Spleen (tissue), 11 donors: ENCODE results near the gene FMC1. TPM values are rescaled to one million over a fixed set of nuclear protein-coding genes. Genes with fewer than 3 reads are reported as not detected.
"Not testable (repeated sequence)": the region's sequence is repeated elsewhere in the genome, so short reads cannot be mapped to it uniquely, and the experiment has no call there.

Source experiments
- DNase-seq: peaks from one replicate; pipeline ENCODE4 v3.0.0-alpha.2; 2020
- H3K27ac ChIP-seq, 8 donors: fragments of 200-600 bp; sonication (generic) in 7 of 8; 1 replicate in 4 of 8; 2 replicates in 4 of 8; pipeline versions ENCODE4 v1.5.0 to v1.8.0; 2016 to 2021; ENCODE audit warnings: inconsistent platforms in 4 of 8, mild to moderate bottlenecking in 4 of 8, moderate library complexity in 1 of 8
- H3K27me3 ChIP-seq, 7 donors: fragments of 200-600 bp; sonication (generic) in 6 of 7; replicated peaks in 1 of 7; 1 replicate in 4 of 7; 2 replicates in 3 of 7; pipeline versions ENCODE4 v1.5.0 to v1.8.0; 2016 to 2021; ENCODE audit warnings: inconsistent platforms in 3 of 7, mild to moderate bottlenecking in 1 of 7
- H3K36me3 ChIP-seq, 6 donors: fragments of 200-600 bp; sonication (generic) in 5 of 6; 1 replicate in 4 of 6; 2 replicates in 2 of 6; pipeline versions ENCODE4 v1.5.0 to v1.8.0; 2016 to 2021; ENCODE audit warnings: inconsistent platforms in 2 of 6
- H3K4me1 ChIP-seq, 6 donors: fragments of 200-600 bp; sonication (generic) in 5 of 6; 1 replicate in 3 of 6; 2 replicates in 3 of 6; pipeline versions ENCODE4 v1.5.0 to v1.8.0; 2016 to 2021; ENCODE audit warnings: inconsistent platforms in 3 of 6
- H3K4me3 ChIP-seq, 8 donors: fragments of 200-600 bp; sonication (generic) in 7 of 8; 1 replicate in 4 of 8; 2 replicates in 4 of 8; pipeline versions ENCODE4 v1.5.0 to v1.8.0; 2016 to 2021; ENCODE audit warnings: inconsistent platforms in 4 of 8, mild to moderate bottlenecking in 4 of 8, moderate library complexity in 2 of 8
- H3K9me3 ChIP-seq, 8 donors: fragments of 200-600 bp; sonication (generic) in 7 of 8; 1 replicate in 4 of 8; 2 replicates in 4 of 8; pipeline versions ENCODE4 v1.5.0 to v1.8.0; 2016 to 2021; ENCODE audit warnings: inconsistent platforms in 4 of 8
- CTCF ChIP-seq, 11 experiments: fragments of 200-600 bp in 7 of 11; fragments of 450-650 bp in 4 of 11; sonication (generic) in 4 of 11; IDR thresholded peaks in 8 of 11; conservative IDR thresholded peaks in 3 of 11; 1 replicate in 7 of 11; 2 replicates in 4 of 11; pipeline versions ENCODE4 v1.4.0 to v1.8.0; 2016 to 2021; ENCODE audit warnings: antibody characterized with exemption in 11 of 11, inconsistent platforms in 4 of 11, mild to moderate bottlenecking in 1 of 11
- POLR2A ChIP-seq, 3 donors: fragments of 450-650 bp; IDR thresholded peaks; one replicate each; pipeline ENCODE4 v1.5.1; 2017; ENCODE audit warnings: antibody characterized with exemption in 3 of 3, mild to moderate bottlenecking in 1 of 3
- POLR2AphosphoS5 ChIP-seq, 3 donors: sonication (generic); formaldehyde crosslinking; IDR thresholded peaks; one replicate each; pipeline ENCODE4 v1.5.1; 2017; ENCODE audit warnings: antibody characterized with exemption in 3 of 3
- WGBS, 5 donors: extraction: QIAGEN DNeasy Blood & Tissue Kit in 3 of 5; methylation state at CpG; one replicate each; pipeline versions ENCODE4 v1.1.5 to v1.1.7; 2013 to 2018; 5-methylcytosine and 5-hydroxymethylcytosine counted together
- intact Hi-C: fragments of 100-400 bp; cut with DNase I; formaldehyde crosslinking; loops from one replicate; pipeline ENCODE4 v1.15.0; 2023; ENCODE audit warnings: low total_unique reads
- polyA plus RNA-seq, 3 donors: library from polyadenylated mRNA; stranded (reverse); fragments of 200-250 nt; gene quantifications; one replicate each; pipeline ENCODE4 v1.2.1, GENCODE V29; 2013
- total RNA-seq, 7 donors: library from RNA; depleted of rRNA in 3 of 7; stranded (reverse); fragments of >200 nt in 3 of 7; fragmentation: NEBNext Ultra II Directional in 4 of 7; extraction: Animal tissue kit (Norgen Biotek cat#: 25700) in 4 of 7; gene quantifications; one replicate each; pipeline versions ENCODE4 v1.1.0 to v1.2.1, GENCODE V29; 2016 to 2021
- donor health status: healthy with polysubstance abuse.
- donor health status: DM: no; HTN: no; CAD: no; lungs with moderate emphysema.
- donor health status: DM: no; HTN: no; CAD: no.
- donor health status: Bipolar disorder and iron deficiency.
- donor health status: healthy.
- donor health status: DM: no; HTN: no; CAD: no.
- donor health status: DM: yes; HTN: yes; CAD: no.

The FMC1 gene
- total and polyA plus RNA-seq, 10 donors: 4.3 to 26.2 (median 11.8) TPM

GRCh38 chr7:139328375-139328774, 12.8 kb upstream of the FMC1 start:
- Histone ChIP-seq H3K27me3 (no peaks in the 10 kb centered on the region), H3K9me3 (no peaks in the 10 kb centered on the region), H3K4me3 (no peak overlapping the region), H3K36me3 (no peaks in the 10 kb centered on the region), H3K27ac (no peak overlapping the region), H3K4me1 (no peaks in the 10 kb centered on the region)
- intact Hi-C loops: no loop called here
- WGBS, 5 donors: 60 to 85% (median 78%) methylated on average over 2 of the region's 2 CpGs
- DNase-seq: no peak
- TF ChIP-seq CTCF (IDR thresholded peaks at IDR 0.05 in 8 of 11, conservative IDR thresholded peaks at IDR 0.05 in 3 of 11) (no peak), POLR2A (IDR thresholded peaks at IDR 0.05) (no peak), POLR2AphosphoS5 (IDR thresholded peaks at IDR 0.05) (no peak)

GRCh38 chr7:139329119-139329518, 12.0 kb upstream of the FMC1 start:
- Histone ChIP-seq H3K4me1 (no peaks in the 10 kb centered on the region), H3K4me3 (no peak overlapping the region), H3K27ac (no peak overlapping the region), H3K27me3 (no peaks in the 10 kb centered on the region), H3K36me3 (no peaks in the 10 kb centered on the region), H3K9me3 (no peaks in the 10 kb centered on the region)
- WGBS, 5 donors: 40 to 69% (median 60%) methylated on average over 2 of the region's 2 CpGs
- TF ChIP-seq POLR2A (IDR thresholded peaks at IDR 0.05) (no peak), POLR2AphosphoS5 (IDR thresholded peaks at IDR 0.05) (no peak), CTCF (IDR thresholded peaks at IDR 0.05 in 8 of 11, conservative IDR thresholded peaks at IDR 0.05 in 3 of 11) (no peak)
- intact Hi-C loops: no loop called here
- no peak for DNase-seq

- no peak for DNase-seq
- 75 to 82% (median 79%) methylated on average over 3 of the region's 3 CpGs for WGBS, 5 donors
- Histone ChIP-seq H3K4me3 (no peak overlapping the region), H3K27me3 (no peaks in the 10 kb centered on the region), H3K4me1 (no peaks in the 10 kb centered on the region), H3K9me3 (no peaks in the 10 kb centered on the region), H3K36me3 (no peaks in the 10 kb centered on the region), H3K27ac (no peak overlapping the region)
- TF ChIP-seq POLR2A (IDR thresholded peaks at IDR 0.05) (no peak), POLR2AphosphoS5 (IDR thresholded peaks at IDR 0.05) (no peak), CTCF (IDR thresholded peaks at IDR 0.05 in 8 of 11, conservative IDR thresholded peaks at IDR 0.05 in 3 of 11) (no peak)
- intact Hi-C loops: no loop called here
These were observed 10.7 kb upstream of the FMC1 start for GRCh38 chr7:139330333-139331030.

GRCh38 chr7:139332697-139333359, 8.3 kb upstream of the FMC1 start:
- H3K4me3 ChIP-seq: no peak overlapping the region
- H3K9me3 ChIP-seq: no peaks in the 10 kb centered on the region
- intact Hi-C loops: no loop called here
- no peaks in the 10 kb centered on the region for H3K36me3 ChIP-seq
- no peak for DNase-seq
- 83 to 96% (median 86%) methylated on average over 5 of the region's 5 CpGs for WGBS, 5 donors
- H3K27ac ChIP-seq: no peak overlapping the region
- no peaks in the 10 kb centered on the region for H3K27me3 ChIP-seq
- no peaks in the 10 kb centered on the region for H3K4me1 ChIP-seq
- no peak for TF ChIP-seq POLR2AphosphoS5 (IDR thresholded peaks at IDR 0.05)
- no peak for TF ChIP-seq POLR2A (IDR thresholded peaks at IDR 0.05)
- no peak for TF ChIP-seq CTCF (IDR thresholded peaks at IDR 0.05 in 8 of 11, conservative IDR thresholded peaks at IDR 0.05 in 3 of 11)

- H3K27me3 ChIP-seq, H3K27ac ChIP-seq, intact Hi-C loops, H3K4me1 ChIP-seq, H3K9me3 ChIP-seq, H3K4me3 ChIP-seq, DNase-seq, H3K36me3 ChIP-seq: not testable (repeated sequence)
- 94 to 97% (median 95%) methylated on average over 13 of the region's 13 CpGs for WGBS, 5 donors
These were observed 7.7 kb upstream of the FMC1 start for GRCh38 chr7:139333443-139333842.
